Spleen (tissue), 7 donors: Measurements from ENCODE around the gene GPHN.

Experiments used
- CTCF ChIP-seq, 11 experiments: fragments of 200-600 bp in 7 of 11; fragments of 450-650 bp in 4 of 11; sonication (generic) in 4 of 11; IDR thresholded peaks in 8 of 11; conservative IDR thresholded peaks in 3 of 11; 1 replicate in 7 of 11; 2 replicates in 4 of 11; pipeline versions ENCODE4 v1.4.0 to v1.8.0; 2016 to 2021; ENCODE audit warnings: antibody characterized with exemption in 11 of 11, inconsistent platforms in 4 of 11, mild to moderate bottlenecking in 1 of 11
- POLR2A ChIP-seq, 3 donors: fragments of 450-650 bp; IDR thresholded peaks; one replicate each; pipeline ENCODE4 v1.5.1; 2017; ENCODE audit warnings: antibody characterized with exemption in 3 of 3, mild to moderate bottlenecking in 1 of 3
- POLR2AphosphoS5 ChIP-seq, 3 donors: sonication (generic); formaldehyde crosslinking; IDR thresholded peaks; one replicate each; pipeline ENCODE4 v1.5.1; 2017; ENCODE audit warnings: antibody characterized with exemption in 3 of 3
- donor health status: DM: no; HTN: no; CAD: no; lungs with moderate emphysema.
- donor health status: DM: no; HTN: no; CAD: no.
- donor health status: DM: no; HTN: no; CAD: no.

- TF ChIP-seq POLR2AphosphoS5 (IDR thresholded peaks at IDR 0.05) (no peak), CTCF (IDR thresholded peaks at IDR 0.05 in 8 of 11, conservative IDR thresholded peaks at IDR 0.05 in 3 of 11) (no peak), POLR2A (IDR thresholded peaks at IDR 0.05) (no peak)
These were observed 484.8 kb downstream of the GPHN start for GRCh38 chr14:66992776-66993175.
